Endothelial cell of hepatic sinusoid (primary cell): ENCODE results near the gene TMA7.
"Not testable (repeated sequence)": the region's sequence is repeated elsewhere in the genome, so short reads cannot be mapped to it uniquely, and the experiment has no call there.

ENCODE experiments used
- in situ Hi-C: cut with HindIII; loops from 2 replicates; pipeline ENCODE4 v1.10.0; 2017; ENCODE audit warnings: low sequenced_read_pairs

The TMA7 gene

DNA sequence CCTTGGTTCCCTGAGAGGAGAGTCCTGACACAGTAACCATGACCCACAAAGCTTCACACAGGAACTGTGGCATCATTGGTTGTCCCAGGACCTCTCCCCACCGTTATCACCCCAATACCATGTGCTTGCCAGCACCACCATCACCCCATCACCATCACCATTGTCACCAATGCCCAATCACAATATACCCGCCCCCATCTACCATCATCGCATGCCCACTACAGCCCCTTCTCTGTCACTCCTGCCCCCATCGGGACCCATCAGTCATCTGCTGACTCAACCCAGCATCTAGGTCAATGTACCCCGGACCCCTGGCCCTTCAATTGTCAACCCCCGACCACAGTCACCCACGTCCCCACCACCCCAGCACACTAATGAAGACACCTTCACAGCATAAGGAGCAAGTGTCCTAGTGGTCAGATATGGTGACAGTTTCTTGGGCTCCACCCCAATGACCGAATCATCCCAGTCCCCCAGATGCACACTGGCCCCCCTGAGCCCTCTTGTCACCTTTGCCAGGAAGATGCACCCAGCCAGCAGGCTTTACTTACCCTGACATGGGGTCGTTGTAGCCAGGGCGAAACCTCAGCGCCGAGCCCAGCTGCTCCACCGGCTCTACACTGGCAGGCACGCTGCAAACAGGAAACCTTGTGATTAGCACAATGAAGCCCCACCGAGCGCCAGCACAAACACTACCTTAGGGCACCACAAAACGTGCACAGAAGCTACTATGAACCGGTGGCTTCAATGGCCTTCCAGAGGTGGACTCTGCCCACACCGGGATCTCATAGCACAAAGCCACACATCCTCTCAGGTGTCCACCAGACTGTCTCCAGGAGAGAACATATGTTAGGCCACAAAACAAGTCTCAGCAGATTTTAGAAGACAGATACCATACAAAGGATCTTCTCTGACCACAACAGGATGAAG is 38.8 kb downstream of the TMA7 start:
- in situ Hi-C loops = loop anchor here (10.0 kb wide), 1 partner anchor 156 kb away; the partner anchor contains the start of gene SLC26A6

DNA sequence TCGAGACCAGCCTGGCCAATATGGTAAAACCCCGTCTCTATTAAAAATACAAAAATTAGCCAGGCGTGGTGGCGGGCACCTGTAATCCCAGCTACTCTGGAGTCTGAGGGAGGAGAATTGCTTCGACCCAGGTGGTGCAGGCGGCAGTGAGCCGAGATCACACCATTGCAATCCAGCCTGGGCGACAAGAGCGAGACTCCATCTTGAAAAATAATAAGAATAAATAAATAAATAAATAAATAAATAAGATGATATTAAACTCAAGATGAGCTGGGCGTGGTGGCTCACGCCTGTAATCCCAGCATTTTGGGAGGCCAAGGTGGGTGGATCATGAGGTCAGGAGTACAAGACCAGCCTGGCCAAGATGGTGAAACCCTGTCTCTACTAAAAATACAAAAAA is 40.8 kb downstream of the TMA7 start:
- in situ Hi-C loops = not testable (repeated sequence)

DNA sequence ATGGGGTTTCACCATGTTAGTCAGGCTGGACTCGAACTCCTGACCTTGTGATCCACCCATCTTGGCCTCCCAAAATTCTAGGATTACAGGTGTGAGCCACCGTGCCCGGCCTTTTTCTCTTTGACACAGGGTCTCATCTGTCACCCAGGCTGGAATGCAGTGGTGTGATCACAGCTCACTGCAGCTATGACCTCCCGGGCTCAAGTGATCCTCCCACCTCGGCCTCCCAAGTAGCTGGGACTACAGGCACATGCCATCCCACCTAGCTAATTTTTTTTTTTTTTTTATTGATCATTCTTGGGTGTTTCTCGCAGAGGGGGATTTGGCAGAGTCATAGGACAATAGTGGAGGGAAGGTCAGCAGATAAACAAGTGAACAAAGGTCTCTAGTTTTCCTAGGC is 42.8 kb downstream of the TMA7 start:
- in situ Hi-C loops = not testable (repeated sequence)

DNA sequence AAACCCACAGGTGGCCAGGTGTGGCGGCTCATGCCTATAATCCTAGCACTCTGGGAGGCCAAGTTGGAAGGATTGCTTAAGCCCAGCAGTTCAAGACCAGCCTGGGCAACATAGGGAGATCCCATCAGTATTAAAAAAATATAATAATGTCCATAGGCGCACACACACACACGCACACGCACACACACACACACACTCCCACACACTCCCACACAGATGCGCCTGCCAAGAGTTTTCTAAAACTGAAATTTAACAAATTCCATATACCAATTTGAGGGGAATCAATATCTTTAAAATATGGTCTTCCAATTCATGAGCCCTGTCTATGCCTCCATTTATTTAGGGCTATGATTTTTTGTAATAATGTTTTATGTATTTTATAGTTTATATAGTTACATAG is 46.9 kb downstream of the TMA7 start:
- in situ Hi-C loops = no loop called here

DNA sequence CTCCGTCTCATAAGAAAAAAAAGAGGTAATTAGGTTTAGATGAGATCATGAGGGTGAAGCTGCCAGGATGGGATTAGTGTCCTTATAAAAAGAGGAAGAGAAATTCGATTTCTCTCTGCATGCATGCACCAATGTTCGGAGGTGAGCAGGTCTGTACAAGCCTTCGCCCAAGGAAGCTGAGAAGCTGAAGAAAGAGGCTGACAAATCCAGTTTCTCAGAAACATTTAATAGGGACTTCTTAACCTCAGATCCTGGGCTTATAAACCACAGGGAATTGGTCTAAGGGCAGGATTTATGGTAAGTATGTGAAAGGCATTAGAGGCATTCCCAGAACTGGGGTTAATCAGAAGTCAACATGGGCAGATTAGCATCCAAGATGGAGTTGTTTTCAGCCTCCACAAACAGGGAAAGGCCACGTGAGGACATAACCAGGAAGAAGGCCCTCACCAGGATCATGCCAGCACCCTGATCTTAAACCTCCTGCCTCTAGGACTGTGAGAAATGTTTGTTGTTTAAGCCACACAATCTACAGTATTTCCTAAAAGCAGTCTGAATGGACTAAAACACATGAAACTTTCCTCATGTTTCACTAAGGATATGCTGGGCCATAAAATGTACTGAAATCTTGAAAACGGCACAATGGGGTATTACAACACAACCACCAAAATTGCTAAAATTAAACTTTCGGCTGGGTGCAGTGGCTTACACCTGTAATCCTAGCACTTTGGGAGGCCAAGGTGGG is 52.6 kb downstream of the TMA7 start:
- in situ Hi-C loops = no loop called here

DNA sequence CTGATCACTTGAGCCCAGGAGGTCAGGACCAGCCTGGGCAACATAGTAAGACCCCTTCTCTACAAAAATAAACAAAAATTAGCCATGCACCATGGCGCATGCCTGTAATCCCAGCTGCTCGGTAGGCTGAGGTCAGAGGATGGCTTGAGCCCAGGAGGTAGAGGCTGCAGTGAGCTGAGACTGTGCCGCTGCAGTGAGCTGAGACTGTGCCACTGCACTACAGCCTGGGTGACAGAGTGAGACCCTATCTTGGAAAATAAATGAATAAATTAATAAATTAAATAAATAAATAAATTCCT is 53.1 kb downstream of the TMA7 start:
- in situ Hi-C loops = no loop called here
